ENCODE data around the gene DENR. TPM values are rescaled to one million over a fixed set of nuclear protein-coding genes. Genes with fewer than 3 reads are reported as not detected.

Gene DENR
- total RNA-seq, 1 experiment from 2014 or later = 66.6 TPM

GRCh38 chr12:122738571-122738970 lies 14.1 kb upstream of the DENR start:
- ChIA-PET CTCF (interaction anchor here (0.6 kb wide), 1 partner anchor 168 kb away, joined by 4 read pairs; no protein-coding TSS in a partner anchor), POLR2A (ENCODE audit: unreplicated experiment) (no interaction called here)

DNA sequence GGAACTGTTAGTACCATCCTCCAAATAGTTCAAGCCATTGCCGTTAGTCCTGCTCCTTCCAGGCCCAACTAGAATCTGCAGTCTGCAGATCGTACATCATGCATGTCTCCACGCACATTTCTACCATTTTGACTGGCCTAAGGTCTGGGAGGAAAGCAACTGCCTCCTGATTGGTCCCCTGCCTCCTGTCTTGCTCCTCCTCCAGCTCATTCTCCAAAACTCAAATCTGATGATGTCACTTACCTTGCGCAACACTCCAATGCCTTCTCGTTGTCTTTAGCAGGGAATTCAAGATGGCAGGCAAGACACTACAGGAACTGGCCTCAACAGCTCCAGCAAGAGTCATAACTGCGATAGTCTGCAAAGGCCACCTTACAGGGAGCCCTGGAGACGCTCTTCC lies 12.3 kb upstream of the DENR start:
- no peak overlapping the region for H2AFZ ChIP-seq
- no peak for DNase-seq
- H4K20me1 ChIP-seq (ENCODE audit: insufficient read depth) = no peaks in the 10 kb centered on the region
- no TSS peak for BruUV-seq (replicated peaks)
- intact Hi-C loops (cut with micrococcal nuclease; ENCODE audit: unreplicated experiment) = no loop called here
- no peaks in the 10 kb centered on the region for H3K27me3 ChIP-seq (ENCODE audit: insufficient read depth, low read depth)
- CTCF ChIA-PET = no interaction called here
- POLR2A ChIA-PET (ENCODE audit: unreplicated experiment) = interaction anchor here (0.6 kb wide), 1 partner anchor 57 kb away, joined by 3 read pairs; no protein-coding TSS in a partner anchor
- no peak overlapping the region for H3K4me2 ChIP-seq
- H3K27ac ChIP-seq = no peak overlapping the region
- H3K9me3 ChIP-seq (ENCODE audit: insufficient read depth, low read depth) = no peaks in the 10 kb centered on the region
- H3K4me3 ChIP-seq = no peak overlapping the region
- no peak for TF ChIP-seq CTCF (conservative IDR thresholded peaks at IDR 0.05)
- no peak for TF ChIP-seq EZH2 (IDR thresholded peaks at IDR 0.05; ENCODE audit: low read depth)
- H3K79me2 ChIP-seq (ENCODE audit: low read depth) = no peaks in the 10 kb centered on the region
- H3K9me2 ChIP-seq (ENCODE audit: insufficient read depth) = no peaks in the 10 kb centered on the region
- no peaks in the 10 kb centered on the region for H3F3A ChIP-seq (ENCODE audit: insufficient read depth, low read depth)
- H3K36me3 ChIP-seq (ENCODE audit: low read depth) = no peaks in the 10 kb centered on the region
- H3K4me1 ChIP-seq (replicated peaks; ENCODE audit: insufficient read depth) = no peaks in the 10 kb centered on the region

More at GRCh38 chr12:122738571-122738970, 14.1 kb upstream of the DENR start:
- Histone ChIP-seq H3K4me1 (replicated peaks; ENCODE audit: insufficient read depth) (no peaks in the 10 kb centered on the region), H3K4me3 (no peak overlapping the region), H3K36me3 (ENCODE audit: low read depth) (no peaks in the 10 kb centered on the region), H2AFZ (no peak overlapping the region), H3K27me3 (ENCODE audit: insufficient read depth, low read depth) (no peaks in the 10 kb centered on the region), H3K9me3 (ENCODE audit: insufficient read depth, low read depth) (no peaks in the 10 kb centered on the region), H3K79me2 (ENCODE audit: low read depth) (no peaks in the 10 kb centered on the region), H3F3A (ENCODE audit: insufficient read depth, low read depth) (0 out of 2 replicates have a peak, but pooled peaks cover 4% of the 10 kb centered on the region), H3K27ac (no peak overlapping the region), H3K9me2 (ENCODE audit: insufficient read depth) (no peaks in the 10 kb centered on the region), H4K20me1 (ENCODE audit: insufficient read depth) (no peaks in the 10 kb centered on the region), H3K4me2 (no peak overlapping the region)
- BruUV-seq (replicated peaks) = no TSS peak
- DNase-seq = no peak
- intact Hi-C loops (cut with micrococcal nuclease; ENCODE audit: unreplicated experiment) = no loop called here
- TF ChIP-seq EZH2 (IDR thresholded peaks at IDR 0.05; ENCODE audit: low read depth) = no peak
- no peak for TF ChIP-seq CTCF (conservative IDR thresholded peaks at IDR 0.05)

- Histone ChIP-seq H3K4me2 (no peak overlapping the region), H3K4me3 (no peak overlapping the region), H3K27me3 (ENCODE audit: insufficient read depth, low read depth) (no peaks in the 10 kb centered on the region), H3F3A (ENCODE audit: insufficient read depth, low read depth) (no peaks in the 10 kb centered on the region), H3K27ac (no peak overlapping the region), H3K9me2 (ENCODE audit: insufficient read depth) (no peaks in the 10 kb centered on the region), H3K9me3 (ENCODE audit: insufficient read depth, low read depth) (no peaks in the 10 kb centered on the region), H3K36me3 (ENCODE audit: low read depth) (no peaks in the 10 kb centered on the region), H2AFZ (no peak overlapping the region), H4K20me1 (ENCODE audit: insufficient read depth) (no peaks in the 10 kb centered on the region), H3K4me1 (replicated peaks; ENCODE audit: insufficient read depth) (no peaks in the 10 kb centered on the region), H3K79me2 (ENCODE audit: low read depth) (no peaks in the 10 kb centered on the region)
- no peak for TF ChIP-seq CTCF (conservative IDR thresholded peaks at IDR 0.05)
- TF ChIP-seq EZH2 (IDR thresholded peaks at IDR 0.05; ENCODE audit: low read depth) = no peak
- intact Hi-C loops (cut with micrococcal nuclease; ENCODE audit: unreplicated experiment) = no loop called here
- BruUV-seq (replicated peaks) = no TSS peak
- no peak for DNase-seq
- ChIA-PET POLR2A (ENCODE audit: unreplicated experiment) (no interaction called here), CTCF (no interaction called here)
Measured at GRCh38 chr12:122743895-122744525, 8.6 kb upstream of the DENR start.

Measured in PC-9 (cell line).